Measurements from ENCODE around the gene GIMAP5. TPM values are rescaled to one million over a fixed set of nuclear protein-coding genes. Genes with fewer than 3 reads are reported as not detected.
"Not testable (repeated sequence)": the region's sequence is repeated elsewhere in the genome, so short reads cannot be mapped to it uniquely, and the experiment has no call there.

GIMAP5 gene
- total RNA-seq, 1 donor, result not detected

DNA sequence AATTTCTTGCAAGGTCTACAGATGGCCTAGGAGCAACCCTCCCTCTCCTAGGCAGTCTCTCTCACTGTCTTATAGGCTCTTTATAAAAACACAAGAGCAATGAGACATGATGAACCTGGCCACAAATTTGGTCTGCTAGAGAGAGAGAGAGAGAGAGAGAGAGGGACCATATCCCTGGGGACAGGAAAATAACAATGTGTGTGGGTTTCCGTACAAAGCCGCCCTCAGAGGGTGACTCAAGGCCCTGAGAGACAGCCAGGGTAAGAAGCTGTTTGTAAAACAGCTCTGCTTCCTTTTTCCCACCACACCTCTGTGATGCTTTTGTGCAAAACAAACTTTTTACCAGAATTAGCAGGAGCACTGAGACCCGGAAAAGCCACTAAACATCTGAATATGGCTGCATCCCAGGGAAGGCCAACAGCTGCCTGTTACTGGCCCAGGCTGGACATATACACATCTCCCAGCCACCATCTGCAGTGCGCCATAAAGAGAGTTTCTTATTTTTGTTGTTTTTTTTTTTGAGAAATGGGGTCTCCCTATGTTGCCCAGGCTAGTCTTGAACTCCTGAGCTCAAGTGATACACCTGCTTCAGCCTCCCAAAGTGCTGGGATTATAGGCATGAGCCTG is 18.4 kb downstream of the GIMAP5 start:
- no peak for DNase-seq (ENCODE audit: low read depth)
- TF ChIP-seq CTCF (IDR thresholded peaks at IDR 0.05; ENCODE audit: insufficient read depth, low read length), result no peak
- no peak overlapping the region for H3K4me3 ChIP-seq (ENCODE audit: low read depth, low read length)

- H3K4me3 ChIP-seq (ENCODE audit: low read depth, low read length), result no peak overlapping the region
- DNase-seq (ENCODE audit: low read depth), result no peak
- no peak for TF ChIP-seq CTCF (IDR thresholded peaks at IDR 0.05; ENCODE audit: insufficient read depth, low read length)
These were observed 18.9 kb downstream of the GIMAP5 start for GRCh38 chr7:150756166-150756565.

GRCh38 chr7:150756858-150757257 is 19.6 kb downstream of the GIMAP5 start:
- H3K4me3 ChIP-seq (ENCODE audit: low read depth, low read length), result no peak overlapping the region
- DNase-seq (ENCODE audit: low read depth), result no peak
- no peak for TF ChIP-seq CTCF (IDR thresholded peaks at IDR 0.05; ENCODE audit: insufficient read depth, low read length)

DNA sequence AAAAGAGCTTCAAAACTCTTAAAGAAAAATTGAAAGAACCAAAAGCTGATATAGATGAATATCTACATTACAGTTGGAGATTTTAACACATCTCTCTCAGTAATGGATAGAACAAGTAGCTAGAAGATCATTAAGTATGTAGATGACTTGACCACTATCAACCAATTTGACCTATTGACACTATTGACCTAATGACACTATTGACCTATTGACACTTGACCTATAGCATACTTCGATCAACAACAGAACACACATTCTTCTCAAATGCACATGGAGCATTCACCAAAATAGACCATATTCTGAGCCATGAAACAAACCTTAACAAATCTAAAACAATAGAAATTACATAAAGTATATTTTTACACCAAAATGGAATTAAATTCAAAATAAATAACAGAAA is 22.3 kb downstream of the GIMAP5 start:
- no peak overlapping the region for H3K4me3 ChIP-seq (ENCODE audit: low read depth, low read length)
- DNase-seq (ENCODE audit: low read depth), result no peak
- no peak for TF ChIP-seq CTCF (IDR thresholded peaks at IDR 0.05; ENCODE audit: insufficient read depth, low read length)

DNA sequence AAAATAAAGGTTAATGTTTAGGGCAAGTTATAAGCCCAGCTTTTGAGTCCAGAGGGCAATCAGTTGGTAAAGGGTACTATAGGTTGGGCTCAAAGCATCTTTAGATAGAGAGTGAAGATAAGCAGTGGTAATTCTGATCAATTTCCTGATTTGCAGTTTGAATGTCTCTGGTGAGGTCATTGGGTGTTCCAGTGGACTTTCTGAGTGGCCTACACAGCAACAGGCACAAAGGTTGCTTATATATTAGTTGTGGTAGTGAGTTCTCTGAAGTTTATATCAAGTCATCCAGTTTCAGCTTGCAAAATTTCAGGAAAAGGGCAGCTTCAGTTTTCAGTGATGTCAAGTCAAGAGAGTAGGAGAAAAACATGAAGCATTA is 29.1 kb downstream of the GIMAP5 start:
- no peak for DNase-seq (ENCODE audit: low read depth)
- no peak for TF ChIP-seq CTCF (IDR thresholded peaks at IDR 0.05; ENCODE audit: insufficient read depth, low read length)

GRCh38 chr7:150769768-150770167 is 32.5 kb downstream of the GIMAP5 start:
- H3K4me3 ChIP-seq (ENCODE audit: low read depth, low read length), result no peak overlapping the region
- no peak for DNase-seq (ENCODE audit: low read depth)
- TF ChIP-seq CTCF (IDR thresholded peaks at IDR 0.05; ENCODE audit: insufficient read depth, low read length), result no peak

More for the DNA sequence above, 29.1 kb downstream of the GIMAP5 start:
- H3K4me3 ChIP-seq (ENCODE audit: low read depth, low read length), result no peak overlapping the region

DNA sequence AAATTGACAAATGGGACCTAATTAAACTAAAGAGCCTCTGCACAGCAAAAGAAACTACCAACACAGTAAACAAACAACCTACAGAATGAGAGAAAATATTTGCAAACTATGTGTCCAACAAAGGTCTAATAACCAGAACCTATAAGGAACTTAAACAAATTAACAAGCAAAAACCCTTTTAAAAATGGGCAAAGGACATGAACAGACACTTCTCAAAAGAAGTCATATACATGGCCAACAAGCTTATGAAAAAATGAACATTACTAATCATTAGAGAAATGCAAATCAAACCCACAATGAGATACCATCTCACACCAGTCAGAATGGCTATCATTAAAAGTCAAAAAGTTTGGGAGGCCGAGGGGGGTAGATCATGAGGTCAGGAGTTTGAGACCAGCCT is 36.9 kb downstream of the GIMAP5 start:
- not testable (repeated sequence) for H3K4me3 ChIP-seq (ENCODE audit: low read depth, low read length); DNase-seq (ENCODE audit: low read depth)

Data from fibroblast of the aortic adventitia (primary cell).